NK-92 (cell line): Measurements from ENCODE around the gene WDR6.
A peak's percentile ranks its signal among the peaks of the same experiment; 100 is the strongest.

ENCODE experiments used
- DNase-seq: peaks from one replicate; lab custom pipeline; 2025; ENCODE audit not compliant: unreplicated experiment; lab: John Stamatoyannopoulos, UW

The WDR6 gene

DNA sequence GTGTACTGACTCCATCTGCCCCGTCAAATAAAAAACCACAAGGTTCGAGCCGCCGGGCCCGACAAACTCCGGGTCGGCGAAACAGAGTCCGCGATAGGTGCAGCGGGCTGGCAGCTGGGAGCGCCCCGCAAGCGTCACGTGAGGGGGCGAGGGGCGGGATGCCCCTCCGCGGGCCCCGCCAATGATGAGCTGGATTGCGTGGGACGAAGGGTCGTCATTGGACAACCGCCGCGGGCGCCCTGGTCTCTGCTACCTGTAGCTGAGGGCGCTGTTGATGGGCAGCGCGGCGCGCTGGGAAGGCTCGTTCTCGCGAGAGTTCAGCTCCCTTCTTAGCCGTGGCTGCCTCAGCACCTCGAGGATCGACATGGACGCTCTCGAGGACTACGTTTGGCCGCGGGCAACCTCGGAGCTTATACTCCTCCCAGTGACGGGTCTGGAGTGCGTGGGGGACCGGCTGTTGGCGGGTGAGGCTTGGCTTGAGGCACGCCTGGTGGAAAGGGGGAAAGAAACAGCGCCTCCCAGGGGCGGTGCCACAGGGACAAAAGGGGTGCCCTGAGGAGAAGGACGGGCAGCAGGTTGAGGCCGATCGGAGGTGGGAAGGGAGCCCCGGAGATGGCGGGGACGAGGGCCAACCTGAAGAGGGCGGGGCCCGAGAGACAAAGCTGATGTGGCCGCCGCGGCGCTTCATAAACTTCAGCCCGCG is at the start of gene WDR6:
Gene WDR6 (plus strand): TSS at position 324 of the 703 bp plus-strand sequence. CDS start 41 bp downstream, at position 365.
- peak; percentile 63 for DNase-seq

GRCh38 chr3:48960841-48961413 is 46.3 kb upstream of the WDR6 start:
- no peak for DNase-seq

DNA sequence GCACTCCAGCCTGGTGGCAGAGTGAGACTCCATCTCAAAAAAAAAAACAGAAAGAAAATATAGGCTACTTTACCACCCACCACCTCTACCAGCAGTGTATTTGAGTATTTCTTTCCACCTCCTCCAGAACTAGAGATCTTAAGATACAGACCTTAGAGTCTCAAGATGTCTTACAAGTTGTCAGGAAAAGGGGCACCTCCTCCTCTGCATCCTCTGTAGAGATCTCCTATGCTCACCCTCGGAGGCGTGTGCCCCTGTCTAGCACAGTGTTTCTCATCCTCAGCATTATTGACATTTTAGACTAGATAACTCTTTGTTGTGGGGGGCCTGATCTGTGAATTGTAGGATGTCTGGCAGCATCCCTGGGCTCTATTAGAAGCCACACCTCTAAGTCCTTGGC is 44.9 kb upstream of the WDR6 start:
- no peak for DNase-seq

- no peak for DNase-seq
These were observed 44.3 kb upstream of the WDR6 start for GRCh38 chr3:48962939-48963338.

- no peak for DNase-seq
These were observed 43.6 kb upstream of the WDR6 start for GRCh38 chr3:48963591-48963990.

- DNase-seq, result no peak
These were observed 40.8 kb upstream of the WDR6 start for GRCh38 chr3:48966367-48966766.

DNA sequence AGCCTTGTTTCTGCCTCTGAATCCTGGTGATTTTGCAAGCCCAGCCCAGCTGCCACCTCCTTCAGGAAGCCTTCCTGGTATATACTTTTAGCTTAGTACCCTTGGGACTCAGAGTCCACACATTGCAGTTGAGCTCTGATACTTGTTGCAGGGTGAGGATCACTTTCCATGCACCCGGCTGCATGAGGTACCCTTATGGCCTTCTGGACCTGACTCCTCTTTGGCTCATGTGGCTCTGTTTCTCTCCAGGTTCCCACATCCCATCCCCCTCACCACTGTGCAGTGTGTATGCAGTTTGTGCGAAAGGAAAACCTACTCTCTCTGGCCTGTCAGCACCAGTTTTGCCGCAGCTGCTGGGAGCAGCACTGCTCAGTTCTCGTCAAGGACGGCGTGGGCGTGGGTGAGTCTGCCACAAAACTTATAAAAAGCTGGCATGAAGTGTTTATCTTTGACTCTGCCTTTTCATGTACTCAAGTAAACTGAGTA is 40.3 kb upstream of the WDR6 start:
- DNase-seq, result no peak

GRCh38 chr3:48970586-48970985 is 36.6 kb upstream of the WDR6 start:
- no peak for DNase-seq

- DNase-seq, result no peak
These were observed 32.9 kb upstream of the WDR6 start for GRCh38 chr3:48974076-48974864.

GRCh38 chr3:48979451-48979850 is 27.7 kb upstream of the WDR6 start:
- DNase-seq, result no peak

- no peak for DNase-seq
These were observed 26.9 kb upstream of the WDR6 start for GRCh38 chr3:48980295-48980694.

- no peak for DNase-seq
These were observed 25.2 kb upstream of the WDR6 start for GRCh38 chr3:48982016-48982415.

GRCh38 chr3:48982686-48983085 is 24.5 kb upstream of the WDR6 start:
- no peak for DNase-seq

DNA sequence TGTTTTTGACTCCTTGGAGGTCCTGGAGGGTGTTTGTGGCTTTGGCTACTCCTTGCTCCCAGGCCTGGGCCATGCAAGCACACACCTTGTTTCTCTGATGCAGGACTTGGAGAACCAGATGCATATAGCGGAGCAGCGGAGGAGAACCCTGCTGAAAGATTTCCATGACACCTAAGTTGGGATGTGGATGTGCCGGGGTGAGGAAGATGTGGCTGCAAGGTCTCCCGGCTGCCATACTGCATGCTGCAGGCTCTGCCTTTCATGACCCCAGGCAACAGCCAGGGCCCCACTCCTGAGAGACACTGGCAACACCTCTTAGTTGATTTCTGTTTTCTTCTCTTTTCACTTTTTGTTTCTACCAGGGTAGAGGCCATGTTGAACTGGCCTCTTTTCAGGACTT is 24.1 kb upstream of the WDR6 start:
- no peak for DNase-seq

- DNase-seq, result no peak
These were observed 22.5 kb upstream of the WDR6 start for GRCh38 chr3:48984663-48985062.

DNA sequence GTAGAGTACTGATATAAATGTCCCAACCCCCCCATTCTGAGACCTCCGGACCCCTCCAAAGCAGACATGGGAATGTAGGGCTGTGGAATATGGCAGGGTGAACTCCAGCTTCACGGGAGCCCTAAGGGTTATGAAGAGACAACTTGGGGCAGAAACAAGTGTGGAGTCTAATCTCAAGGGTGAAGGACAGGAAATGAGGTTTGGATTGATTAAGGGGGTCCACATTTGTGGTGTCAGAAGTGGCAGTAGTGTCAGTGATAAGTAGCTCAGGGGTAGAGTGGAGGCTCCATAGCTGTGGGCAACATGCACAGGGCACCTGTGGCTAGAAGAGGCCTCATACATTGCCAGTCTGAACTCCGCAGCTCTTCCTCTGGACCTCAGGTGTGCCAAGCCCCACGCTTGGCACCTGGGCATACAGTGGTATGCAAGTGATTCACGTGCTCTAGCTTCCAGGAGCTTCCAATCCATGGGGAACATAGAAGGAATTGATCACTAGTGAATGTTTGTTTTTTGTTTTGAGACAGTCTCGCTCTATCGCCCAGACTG is 21.3 kb upstream of the WDR6 start:
- DNase-seq, result no peak

DNA sequence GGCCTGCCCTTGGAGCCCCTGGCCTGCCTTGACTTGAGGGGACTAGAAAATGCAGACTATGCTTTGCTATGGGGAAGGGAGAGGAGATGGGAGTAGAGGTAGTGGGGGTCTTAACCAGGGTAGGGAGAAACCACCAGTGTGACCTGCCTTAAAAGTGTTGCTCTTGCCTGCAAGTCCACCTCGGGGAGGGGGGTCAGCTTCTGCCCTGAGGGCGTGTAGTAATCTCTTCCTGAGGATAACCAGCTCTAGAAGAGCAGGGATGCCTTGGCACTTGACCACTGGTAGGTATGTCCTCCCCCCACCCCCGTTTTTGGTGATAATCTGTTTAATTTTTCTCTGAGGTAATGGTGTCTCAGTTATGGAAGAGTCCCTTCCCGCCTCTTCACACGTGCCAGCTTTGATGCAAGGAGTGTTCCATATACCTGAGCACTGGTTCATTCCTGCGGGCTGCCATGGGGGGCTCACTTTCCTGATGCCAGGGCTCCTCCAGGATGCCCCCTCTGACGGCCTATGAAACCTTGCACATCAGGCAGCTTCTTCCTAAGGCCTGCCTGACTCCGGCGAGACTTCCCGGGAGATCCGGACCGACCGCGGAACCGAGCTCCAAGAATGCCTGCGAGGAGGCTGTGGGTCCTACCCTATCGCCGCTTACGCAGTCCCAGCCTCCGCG is 17.9 kb upstream of the WDR6 start:
- DNase-seq, result no peak

DNA sequence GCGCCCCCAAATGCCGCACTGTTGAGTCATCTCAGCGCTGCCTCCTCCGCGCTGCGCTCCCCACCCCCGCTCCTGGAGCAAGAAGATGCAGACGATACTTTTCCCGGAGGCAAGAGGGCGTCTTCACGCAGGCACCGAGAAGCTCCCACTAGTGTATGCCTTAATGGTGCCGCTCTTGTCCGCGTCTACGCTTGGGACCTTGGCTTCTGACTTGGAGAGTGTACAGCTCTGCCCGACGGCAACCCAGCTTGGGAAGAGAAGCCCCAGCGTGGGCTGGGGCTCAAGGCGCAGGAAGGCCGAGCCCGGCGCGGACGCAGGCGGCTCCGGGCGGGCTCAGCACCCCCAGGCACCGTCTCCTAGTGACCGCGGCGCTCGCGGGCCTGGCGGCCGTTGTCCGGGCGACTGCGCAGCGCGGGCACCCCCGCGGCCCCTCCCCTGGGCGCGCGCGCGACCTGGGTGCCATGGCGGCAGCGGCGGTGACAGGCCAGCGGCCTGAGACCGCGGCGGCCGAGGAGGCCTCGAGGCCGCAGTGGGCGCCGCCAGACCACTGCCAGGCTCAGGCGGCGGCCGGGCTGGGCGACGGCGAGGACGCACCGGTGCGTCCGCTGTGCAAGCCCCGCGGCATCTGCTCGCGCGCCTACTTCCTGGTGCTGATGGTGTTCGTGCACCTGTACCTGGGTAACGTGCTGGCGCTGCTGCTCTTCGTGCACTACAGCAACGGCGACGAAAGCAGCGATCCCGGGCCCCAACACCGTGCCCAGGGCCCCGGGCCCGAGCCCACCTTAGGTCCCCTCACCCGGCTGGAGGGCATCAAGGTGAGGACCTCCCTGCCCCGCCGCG is 17.2 kb upstream of the WDR6 start, which contains the start of gene P4HTM:
Gene P4HTM (plus strand): TSS at position 446 of the 840 bp plus-strand sequence. CDS start 16 bp downstream, at position 462.
- DNase-seq, result no peak

DNA sequence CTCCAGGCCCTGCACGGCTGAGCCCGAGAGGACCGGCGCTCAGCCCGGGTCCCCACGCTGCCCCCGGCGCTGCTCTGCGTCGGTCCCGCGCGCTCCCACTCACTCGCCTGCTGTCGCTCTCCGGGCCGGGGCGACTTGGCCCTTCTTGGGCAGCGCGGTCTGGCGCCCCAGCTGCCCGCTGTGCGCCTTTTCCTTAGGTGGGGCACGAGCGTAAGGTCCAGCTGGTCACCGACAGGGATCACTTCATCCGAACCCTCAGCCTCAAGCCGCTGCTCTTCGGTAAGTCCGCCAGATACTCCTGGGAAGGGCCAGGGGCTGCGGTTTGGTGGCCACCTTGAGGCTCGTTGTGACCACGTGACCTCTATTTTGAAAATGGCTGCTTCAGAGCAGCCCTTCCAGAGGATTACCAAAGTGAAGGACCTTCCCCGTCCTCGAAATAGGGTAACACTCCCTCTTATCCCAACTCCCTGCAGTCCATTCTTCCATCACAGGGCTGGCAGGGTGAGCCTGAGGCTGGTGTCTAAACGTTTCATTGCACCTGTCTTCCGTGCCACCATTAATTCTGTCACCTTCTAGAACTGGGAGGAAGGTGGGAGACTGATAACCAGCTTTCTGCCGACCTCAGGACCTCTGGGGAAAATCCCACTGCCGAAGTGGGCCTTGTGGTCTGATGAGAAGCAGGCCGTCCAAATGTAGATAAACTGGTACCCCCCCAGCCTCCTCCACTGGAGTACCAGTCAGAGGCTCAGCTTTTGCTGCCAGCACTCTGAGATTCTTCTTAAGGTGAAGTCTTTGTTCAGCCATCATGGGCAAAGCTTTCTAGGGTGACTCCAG is 16.3 kb upstream of the WDR6 start:
- DNase-seq, result no peak
